ENCODE measurements around the gene RCSD1.

GRCh38 chr1:167723707-167724323 is 93.8 kb downstream of the RCSD1 start:
- TF ChIP-seq POLR2A (IDR thresholded peaks at IDR 0.05; ENCODE audit: low read depth, low read length) = no peak
- TF ChIP-seq POLR2AphosphoS5 (IDR thresholded peaks at IDR 0.05; ENCODE audit: low read depth, low read length) = no peak

Measured in GM12892 (cell line).